ENCODE data around the gene MAB21L4. TPM values are rescaled to one million over a fixed set of nuclear protein-coding genes. Genes with fewer than 3 reads are reported as not detected.
A peak's percentile ranks its signal among the peaks of the same experiment; 100 is the strongest.

The MAB21L4 gene
- polyA plus RNA-seq, 4 donors, result 3.8 to 29.3 (median 9.1) TPM

GRCh38 chr2:240888890-240889573, 6.9 kb downstream of the MAB21L4 start:
- H3K4me1 ChIP-seq (ENCODE audit: control insufficient read depth in 3 of 3, insufficient read depth in 2 of 3, low read depth in 1 of 3, low read length in 2 of 3), result peaks cover 0 to 55% (median 2%) of the 10 kb centered on the region in 3 donors
- FAIRE-seq (no peak), DNase-seq (no peak)
- peaks cover 0 to 58% (median 0%) of the 10 kb centered on the region in 3 donors for H3K36me3 ChIP-seq (ENCODE audit: control insufficient read depth in 3 of 3, insufficient read depth in 2 of 3, low read depth in 1 of 3, low read length in 3 of 3)
- peak overlapping the region in 1 of 3 donors; percentile 73 for H3K27ac ChIP-seq (ENCODE audit: low read depth in 1 of 3, low read length in 2 of 3)
- WGBS, 3 donors, result 72 to 92% (median 82%) methylated on average over 10 to 11 of the region's 11 CpGs
- no peak overlapping the region for H3K4me3 ChIP-seq (ENCODE audit: low read depth in 1 of 3, low read length in 3 of 3)
- no peaks in the 10 kb centered on the region for H3K27me3 ChIP-seq (ENCODE audit: control insufficient read depth in 3 of 3, insufficient read depth in 3 of 3, low read length in 3 of 3)
- no peaks in the 10 kb centered on the region for H3K9me3 ChIP-seq (ENCODE audit: control insufficient read depth in 2 of 2, insufficient read depth in 1 of 2, low read depth in 1 of 2, low read length in 1 of 2)

DNA sequence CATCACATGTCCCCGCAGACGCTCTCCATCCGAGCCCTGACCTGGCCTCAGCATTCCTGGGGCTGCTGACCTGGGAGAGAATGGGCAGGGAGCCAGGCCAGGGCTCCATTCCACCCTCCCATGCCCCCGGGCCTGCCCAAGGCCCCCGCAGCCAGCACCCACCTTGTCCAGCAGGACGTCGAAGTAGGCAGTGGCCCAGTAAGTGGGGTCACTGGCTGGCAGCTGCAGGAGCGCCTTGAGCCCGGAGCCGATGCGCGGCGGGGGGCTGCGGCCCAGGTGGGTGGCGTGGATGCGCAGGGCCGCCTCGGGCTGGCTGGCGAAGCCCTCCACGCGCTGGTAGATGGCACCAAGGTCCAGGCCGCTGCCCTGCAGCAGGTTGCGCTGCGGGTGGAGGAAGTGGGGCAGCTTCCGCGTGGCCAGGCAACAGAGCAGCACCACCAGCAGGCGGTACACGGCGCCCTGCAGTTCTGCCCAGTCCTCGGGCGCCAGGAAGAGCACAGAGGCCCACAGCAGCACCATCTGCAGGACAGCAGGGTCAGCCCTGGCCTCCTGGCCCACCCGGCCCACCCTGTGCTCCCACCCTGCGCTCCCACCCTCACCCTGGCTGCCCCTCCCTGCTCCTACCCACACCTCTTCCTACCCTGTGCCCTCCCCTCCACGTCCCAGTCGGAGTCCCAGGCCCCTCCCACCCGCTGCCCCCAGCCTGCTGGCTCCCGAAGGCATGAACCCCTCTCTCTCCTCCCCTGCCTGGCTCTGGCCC, 7.6 kb downstream of the MAB21L4 start:
- DNase-seq (no peak), FAIRE-seq (no peak)
- peaks cover 0 to 48% (median 2%) of the 10 kb centered on the region in 3 donors for H3K4me1 ChIP-seq (ENCODE audit: control insufficient read depth in 3 of 3, insufficient read depth in 2 of 3, low read depth in 1 of 3, low read length in 2 of 3)
- peak overlapping the region in 1 of 3 donors; percentile 80 for H3K27ac ChIP-seq (ENCODE audit: low read depth in 1 of 3, low read length in 2 of 3)
- H3K9me3 ChIP-seq (ENCODE audit: control insufficient read depth in 2 of 2, insufficient read depth in 1 of 2, low read depth in 1 of 2, low read length in 1 of 2), result no peaks in the 10 kb centered on the region
- WGBS, 3 donors, result 90 to 94% (median 92%) methylated on average over 27 to 37 of the region's 37 CpGs
- no peaks in the 10 kb centered on the region for H3K27me3 ChIP-seq (ENCODE audit: control insufficient read depth in 3 of 3, insufficient read depth in 3 of 3, low read length in 3 of 3)
- H3K36me3 ChIP-seq (ENCODE audit: control insufficient read depth in 3 of 3, insufficient read depth in 2 of 3, low read depth in 1 of 3, low read length in 3 of 3), result peaks cover 0 to 58% (median 0%) of the 10 kb centered on the region in 3 donors
- no peak overlapping the region for H3K4me3 ChIP-seq (ENCODE audit: low read depth in 1 of 3, low read length in 3 of 3)

DNA sequence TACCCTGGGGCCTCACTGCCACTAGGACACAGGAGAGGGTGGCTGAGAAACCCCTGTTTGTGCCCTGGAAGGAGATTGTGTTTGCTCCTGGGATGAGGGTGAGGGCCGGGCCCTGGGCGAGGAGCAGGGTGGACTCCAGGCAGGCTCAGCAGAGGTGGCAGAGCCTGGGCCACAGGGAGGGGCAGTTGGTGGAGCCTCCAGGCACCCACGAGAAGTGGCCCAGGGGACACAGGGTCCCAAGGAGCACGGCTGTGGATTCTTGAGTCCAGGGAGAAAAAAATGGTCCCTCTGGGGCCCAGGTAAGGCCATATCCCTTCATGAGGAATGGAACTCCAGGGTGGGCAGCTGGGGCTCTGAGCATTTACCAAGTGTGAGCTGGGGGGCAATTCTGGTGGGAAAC, 8.3 kb downstream of the MAB21L4 start:
- DNase-seq, result no peak
- peak overlapping the region in 1 of 3 donors; percentile 80 for H3K27ac ChIP-seq (ENCODE audit: low read depth in 1 of 3, low read length in 2 of 3)
- 43 to 67% (median 55%) methylated on average over 4 of the region's 4 CpGs for WGBS, 3 donors
- no peak for FAIRE-seq
- H3K4me1 ChIP-seq (ENCODE audit: control insufficient read depth in 3 of 3, insufficient read depth in 2 of 3, low read depth in 1 of 3, low read length in 2 of 3), result peaks cover 0 to 41% (median 2%) of the 10 kb centered on the region in 3 donors
- H3K27me3 ChIP-seq (ENCODE audit: control insufficient read depth in 3 of 3, insufficient read depth in 3 of 3, low read length in 3 of 3), result no peaks in the 10 kb centered on the region
- no peaks in the 10 kb centered on the region for H3K9me3 ChIP-seq (ENCODE audit: control insufficient read depth in 2 of 2, insufficient read depth in 1 of 2, low read depth in 1 of 2, low read length in 1 of 2)
- H3K36me3 ChIP-seq (ENCODE audit: control insufficient read depth in 3 of 3, insufficient read depth in 2 of 3, low read depth in 1 of 3, low read length in 3 of 3), result peaks cover 0 to 58% (median 0%) of the 10 kb centered on the region in 3 donors
- H3K4me3 ChIP-seq (ENCODE audit: low read depth in 1 of 3, low read length in 3 of 3), result no peak overlapping the region

- Histone ChIP-seq H3K36me3 (ENCODE audit: control insufficient read depth in 3 of 3, insufficient read depth in 2 of 3, low read depth in 1 of 3, low read length in 3 of 3) (peaks cover 0 to 58% (median 0%) of the 10 kb centered on the region in 3 donors), H3K4me1 (ENCODE audit: control insufficient read depth in 3 of 3, insufficient read depth in 2 of 3, low read depth in 1 of 3, low read length in 2 of 3) (peaks cover 0 to 41% (median 2%) of the 10 kb centered on the region in 3 donors), H3K27me3 (ENCODE audit: control insufficient read depth in 3 of 3, insufficient read depth in 3 of 3, low read length in 3 of 3) (no peaks in the 10 kb centered on the region), H3K9me3 (ENCODE audit: control insufficient read depth in 2 of 2, insufficient read depth in 1 of 2, low read depth in 1 of 2, low read length in 1 of 2) (no peaks in the 10 kb centered on the region), H3K27ac (ENCODE audit: low read depth in 1 of 3, low read length in 2 of 3) (peak overlapping the region in 1 of 3 donors; percentile 80), H3K4me3 (ENCODE audit: low read depth in 1 of 3, low read length in 3 of 3) (no peak overlapping the region)
- peak in 1 of 2 donors; percentile 72 for DNase-seq
- FAIRE-seq, result no peak
- 69 to 80% (median 72%) methylated on average over 17 to 18 of the region's 18 CpGs for WGBS, 3 donors
These were observed 9.0 kb downstream of the MAB21L4 start for GRCh38 chr2:240886678-240887609.

DNA sequence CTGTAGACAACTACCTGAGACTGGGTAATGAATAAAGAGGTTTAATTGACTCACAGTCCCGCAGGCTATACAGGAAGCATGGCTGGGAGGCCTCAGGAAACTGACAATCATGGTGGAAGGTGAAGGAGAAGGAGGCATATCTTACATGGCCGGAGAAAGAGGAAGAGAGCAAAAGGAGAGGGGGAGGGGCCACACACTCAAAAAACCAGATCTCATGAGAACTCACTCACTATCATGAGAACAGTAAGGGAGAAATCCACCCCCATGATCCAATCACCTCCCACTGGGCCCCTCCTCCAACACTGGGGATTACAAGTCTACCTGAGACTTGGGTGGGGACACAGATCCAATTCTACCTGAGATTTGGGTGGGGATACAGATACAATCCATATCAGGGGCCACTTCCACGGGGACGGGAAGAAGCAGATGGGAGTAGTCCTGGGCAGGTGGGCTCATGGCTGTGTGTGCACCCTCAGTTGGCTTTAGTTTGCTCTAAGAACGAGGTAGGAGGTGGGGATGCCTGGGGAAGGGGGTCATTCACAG, 9.9 kb downstream of the MAB21L4 start:
- H3K36me3 ChIP-seq (ENCODE audit: control insufficient read depth in 3 of 3, insufficient read depth in 2 of 3, low read depth in 1 of 3, low read length in 3 of 3), result peaks cover 0 to 52% (median 0%) of the 10 kb centered on the region in 3 donors
- H3K9me3 ChIP-seq (ENCODE audit: control insufficient read depth in 2 of 2, insufficient read depth in 1 of 2, low read depth in 1 of 2, low read length in 1 of 2), result no peaks in the 10 kb centered on the region
- 76 to 86% (median 80%) methylated on average over 5 of the region's 5 CpGs for WGBS, 3 donors
- FAIRE-seq (no peak), DNase-seq (no peak)
- H3K27me3 ChIP-seq (ENCODE audit: control insufficient read depth in 3 of 3, insufficient read depth in 3 of 3, low read length in 3 of 3), result no peaks in the 10 kb centered on the region
- H3K4me3 ChIP-seq (ENCODE audit: low read depth in 1 of 3, low read length in 3 of 3), result no peak overlapping the region
- peaks cover 0 to 45% (median 2%) of the 10 kb centered on the region in 3 donors for H3K4me1 ChIP-seq (ENCODE audit: control insufficient read depth in 3 of 3, insufficient read depth in 2 of 3, low read depth in 1 of 3, low read length in 2 of 3)
- H3K27ac ChIP-seq (ENCODE audit: low read depth in 1 of 3, low read length in 2 of 3), result no peak overlapping the region

DNA sequence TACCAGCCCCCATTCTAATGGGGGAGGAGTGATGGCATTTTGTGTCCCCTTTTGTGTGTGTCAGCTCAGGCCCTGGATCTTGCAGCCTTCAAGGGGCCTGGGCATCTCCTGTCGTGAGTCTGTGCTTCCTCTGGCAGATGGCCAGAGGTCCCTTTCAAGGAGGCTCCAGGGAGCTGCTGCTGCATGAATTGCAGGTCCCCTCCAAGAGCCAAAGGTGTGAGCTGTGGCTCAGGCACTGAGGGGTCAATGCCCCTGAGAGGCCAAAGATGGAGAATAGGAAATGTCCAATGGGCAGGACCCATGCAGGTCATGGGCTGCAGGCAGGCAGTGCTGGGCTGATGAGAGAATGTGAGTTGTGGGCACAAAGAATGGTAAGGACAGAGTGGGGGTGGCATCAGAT, 10.4 kb downstream of the MAB21L4 start:
- Histone ChIP-seq H3K27ac (ENCODE audit: low read depth in 1 of 3, low read length in 2 of 3) (no peak overlapping the region), H3K27me3 (ENCODE audit: control insufficient read depth in 3 of 3, insufficient read depth in 3 of 3, low read length in 3 of 3) (no peaks in the 10 kb centered on the region), H3K9me3 (ENCODE audit: control insufficient read depth in 2 of 2, insufficient read depth in 1 of 2, low read depth in 1 of 2, low read length in 1 of 2) (no peaks in the 10 kb centered on the region), H3K4me3 (ENCODE audit: low read depth in 1 of 3, low read length in 3 of 3) (no peak overlapping the region), H3K4me1 (ENCODE audit: control insufficient read depth in 3 of 3, insufficient read depth in 2 of 3, low read depth in 1 of 3, low read length in 2 of 3) (peaks cover 0 to 49% (median 2%) of the 10 kb centered on the region in 3 donors), H3K36me3 (ENCODE audit: control insufficient read depth in 3 of 3, insufficient read depth in 2 of 3, low read depth in 1 of 3, low read length in 3 of 3) (peaks cover 0 to 47% (median 0%) of the 10 kb centered on the region in 3 donors)
- no peak for DNase-seq
- FAIRE-seq, result no peak
- 60 to 77% (median 72%) methylated on average over 1 of the region's 1 CpG for WGBS, 3 donors

GRCh38 chr2:240884745-240885144, 11.2 kb downstream of the MAB21L4 start:
- H3K9me3 ChIP-seq (ENCODE audit: control insufficient read depth in 2 of 2, insufficient read depth in 1 of 2, low read depth in 1 of 2, low read length in 1 of 2), result no peaks in the 10 kb centered on the region
- WGBS, 3 donors, result 72 to 78% (median 78%) methylated on average over 3 of the region's 3 CpGs
- H3K4me1 ChIP-seq (ENCODE audit: control insufficient read depth in 3 of 3, insufficient read depth in 2 of 3, low read depth in 1 of 3, low read length in 2 of 3), result peaks cover 0 to 44% (median 2%) of the 10 kb centered on the region in 3 donors
- H3K27ac ChIP-seq (ENCODE audit: low read depth in 1 of 3, low read length in 2 of 3), result no peak overlapping the region
- peaks cover 0 to 39% (median 0%) of the 10 kb centered on the region in 3 donors for H3K36me3 ChIP-seq (ENCODE audit: control insufficient read depth in 3 of 3, insufficient read depth in 2 of 3, low read depth in 1 of 3, low read length in 3 of 3)
- FAIRE-seq (no peak), DNase-seq (no peak)
- H3K4me3 ChIP-seq (ENCODE audit: low read depth in 1 of 3, low read length in 3 of 3), result no peak overlapping the region
- H3K27me3 ChIP-seq (ENCODE audit: control insufficient read depth in 3 of 3, insufficient read depth in 3 of 3, low read length in 3 of 3), result no peaks in the 10 kb centered on the region
